ENCODE results near the gene EEF1A2.

Gene EEF1A2

DNA sequence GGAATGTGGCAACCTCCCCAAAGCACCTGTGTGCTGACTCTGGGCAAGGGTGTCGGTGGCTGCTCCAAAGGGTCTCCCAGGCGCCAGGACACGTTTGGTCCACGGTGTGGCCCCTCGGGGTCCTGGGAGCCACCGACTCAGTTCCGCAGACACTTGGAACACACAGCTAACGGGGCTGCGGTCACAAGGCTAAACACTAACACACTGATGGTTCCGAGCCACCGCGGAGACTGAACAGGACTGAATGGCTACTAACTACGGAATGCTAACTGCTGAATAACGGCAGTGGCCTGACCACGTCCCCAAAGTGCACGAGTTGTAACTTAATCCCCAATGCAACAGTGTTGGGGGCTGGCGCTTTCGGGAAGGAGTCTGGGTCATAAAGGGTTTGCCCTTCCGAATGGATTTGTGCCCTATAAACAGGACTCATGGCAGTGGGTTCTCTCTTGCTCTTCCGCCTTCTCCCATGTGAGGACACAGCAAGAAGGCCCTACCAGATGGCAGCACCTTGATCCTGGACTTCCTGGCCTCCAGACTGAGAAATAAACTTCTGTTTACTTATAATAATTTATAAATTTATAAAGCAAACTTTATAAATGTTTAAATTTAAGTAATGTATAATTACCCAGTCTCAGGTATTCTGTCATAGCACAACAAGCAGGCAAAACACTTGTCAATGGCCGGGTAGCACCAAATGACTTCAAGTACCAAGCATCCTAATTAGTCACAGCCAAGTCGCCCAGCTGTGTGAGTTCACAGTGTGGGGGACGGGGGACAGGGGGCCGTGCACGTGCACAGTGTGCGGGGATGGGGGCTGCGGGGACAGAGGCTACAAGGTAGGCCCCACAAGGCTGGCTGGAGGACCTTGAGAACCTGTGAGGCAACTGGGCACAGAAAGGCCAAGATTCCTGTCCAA, 2.3 kb upstream of the EEF1A2 start:
- DNase-seq (ENCODE audit: low read depth in 3 of 3, low spot score in 1 of 3), result no peak

DNA sequence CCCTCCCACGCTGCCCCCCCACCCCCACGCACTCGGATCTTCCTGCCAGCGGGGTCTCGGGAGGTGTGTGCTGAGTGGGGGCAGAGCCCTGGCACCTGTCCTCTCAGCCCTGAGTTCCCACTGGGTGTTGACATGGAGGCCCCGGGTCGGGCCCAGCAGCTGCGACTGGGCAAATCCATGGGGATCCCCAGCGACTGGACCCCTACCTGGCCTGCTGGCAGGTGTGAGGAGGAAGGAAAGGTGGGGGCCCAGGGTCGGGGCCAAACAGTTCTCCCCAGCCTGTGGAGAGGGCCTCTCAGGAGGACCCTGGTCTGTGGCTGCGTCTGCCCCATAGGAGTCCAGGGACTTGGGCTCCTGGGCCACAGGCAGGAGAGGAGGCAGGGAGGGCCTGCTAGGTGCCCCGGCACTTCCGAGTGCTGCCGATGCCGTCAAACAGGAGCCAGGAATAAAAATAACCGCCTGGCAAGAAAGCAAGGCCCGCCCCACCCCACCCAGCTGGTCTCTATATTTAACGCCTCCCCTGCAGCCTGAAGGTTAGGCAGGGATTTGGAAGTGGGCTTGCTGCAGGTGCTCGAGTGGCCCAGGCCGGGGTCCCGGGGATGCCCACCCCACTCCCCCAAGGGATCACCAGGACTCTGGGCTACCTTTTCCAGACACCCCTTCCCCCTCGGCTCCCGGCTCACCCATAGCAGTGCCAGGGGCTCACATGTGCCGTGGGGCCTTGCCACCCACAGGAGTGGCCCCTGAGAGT, 1.4 kb upstream of the EEF1A2 start:
- DNase-seq (ENCODE audit: low read depth in 3 of 3, low spot score in 1 of 3), result no peak

DNA sequence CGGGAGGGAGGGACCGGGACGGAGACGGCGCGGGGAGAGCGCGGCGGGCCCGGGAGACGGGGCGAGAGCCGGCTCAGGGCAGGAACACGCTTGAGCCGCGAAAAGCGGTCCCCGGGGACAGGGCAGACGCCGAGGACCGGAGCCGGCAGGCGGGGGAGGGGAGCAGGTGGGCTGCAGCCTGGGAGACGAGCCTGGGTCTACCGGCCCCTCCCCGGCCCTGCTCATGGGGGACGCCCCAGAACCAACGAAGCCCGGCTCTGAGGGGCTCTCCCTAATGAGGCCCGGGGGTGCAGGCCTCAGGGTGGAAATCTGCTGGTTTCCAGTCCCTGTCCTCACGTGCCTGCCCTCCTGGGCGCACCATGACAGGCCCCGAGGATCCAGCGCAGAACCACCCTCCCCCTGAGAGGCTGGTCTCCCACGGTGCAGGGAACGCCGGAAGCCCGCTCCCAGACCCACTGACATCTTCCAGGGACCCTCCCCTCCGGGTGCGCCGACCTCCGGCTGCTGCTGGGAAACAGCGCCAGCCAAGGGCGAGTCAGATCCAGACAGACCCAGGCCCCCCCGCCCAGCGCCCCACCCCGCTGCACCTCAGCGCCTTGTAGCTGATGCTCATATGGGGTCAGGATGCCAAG, 571 bp upstream of the EEF1A2 start:
- no peak for DNase-seq (ENCODE audit: low read depth in 3 of 3, low spot score in 1 of 3)

DNA sequence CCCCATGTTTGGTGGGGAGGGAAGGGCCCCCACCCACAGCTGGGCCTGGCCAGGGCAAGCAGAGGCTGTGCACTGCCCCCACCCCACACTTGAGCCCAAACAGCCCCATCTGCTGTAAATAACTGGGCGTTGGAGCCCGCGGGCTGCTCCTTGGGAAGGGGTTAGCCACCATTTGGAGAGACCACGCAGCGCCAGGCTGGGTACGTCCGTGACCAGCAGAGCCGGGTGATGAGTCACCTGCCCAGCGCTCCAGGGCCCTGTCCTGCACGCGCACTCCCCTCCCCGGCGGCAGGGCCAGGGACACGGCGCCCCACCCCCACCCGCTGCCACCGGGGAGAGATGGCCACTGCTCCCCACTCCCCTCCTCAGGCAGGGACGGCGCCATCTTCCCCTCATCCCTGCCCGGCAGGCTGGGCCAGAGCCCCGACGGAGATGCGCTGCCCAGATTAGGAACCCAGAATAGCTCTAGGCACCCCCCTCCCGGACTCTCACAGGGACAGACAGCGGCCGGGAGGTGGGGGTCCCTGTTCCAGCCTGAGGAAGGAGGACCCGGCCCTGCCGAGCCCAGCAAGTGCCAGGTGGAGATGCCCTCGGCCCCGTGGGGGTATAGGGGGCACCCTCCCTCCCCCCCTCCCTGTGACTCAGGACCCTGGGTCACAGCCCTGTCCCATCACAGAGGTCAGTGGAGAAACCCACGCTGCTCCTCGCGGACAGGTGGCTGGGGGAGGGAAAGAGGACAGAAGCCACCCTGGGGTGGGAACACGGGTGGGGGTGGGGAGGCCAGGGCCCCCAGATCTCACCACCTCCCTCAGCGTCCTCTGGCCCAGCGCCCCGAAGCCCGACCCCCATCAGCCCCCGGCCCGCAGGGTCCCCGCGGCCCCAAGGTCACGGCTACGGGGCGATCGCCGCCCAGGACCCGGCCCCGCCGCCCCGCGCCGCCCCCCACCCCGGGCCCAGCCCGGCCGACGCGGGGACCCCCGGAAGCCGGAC, 642 bp downstream of the EEF1A2 start:
- no peak for DNase-seq (ENCODE audit: low read depth in 3 of 3, low spot score in 1 of 3)

- DNase-seq (ENCODE audit: low read depth in 3 of 3, low spot score in 1 of 3), result no peak
These were observed 1.5 kb downstream of the EEF1A2 start for GRCh38 chr20:63497138-63497945.

- DNase-seq (ENCODE audit: low read depth in 3 of 3, low spot score in 1 of 3), result no peak
These were observed 2.2 kb downstream of the EEF1A2 start for GRCh38 chr20:63496596-63497120.

GRCh38 chr20:63495741-63496595, 2.9 kb downstream of the EEF1A2 start:
- peak; percentile 32 to 65 (median 52) for DNase-seq (ENCODE audit: low read depth in 3 of 3, low spot score in 1 of 3)

GRCh38 chr20:63495167-63495720, 3.6 kb downstream of the EEF1A2 start:
- DNase-seq (ENCODE audit: low read depth in 3 of 3, low spot score in 1 of 3), result no peak

DNA sequence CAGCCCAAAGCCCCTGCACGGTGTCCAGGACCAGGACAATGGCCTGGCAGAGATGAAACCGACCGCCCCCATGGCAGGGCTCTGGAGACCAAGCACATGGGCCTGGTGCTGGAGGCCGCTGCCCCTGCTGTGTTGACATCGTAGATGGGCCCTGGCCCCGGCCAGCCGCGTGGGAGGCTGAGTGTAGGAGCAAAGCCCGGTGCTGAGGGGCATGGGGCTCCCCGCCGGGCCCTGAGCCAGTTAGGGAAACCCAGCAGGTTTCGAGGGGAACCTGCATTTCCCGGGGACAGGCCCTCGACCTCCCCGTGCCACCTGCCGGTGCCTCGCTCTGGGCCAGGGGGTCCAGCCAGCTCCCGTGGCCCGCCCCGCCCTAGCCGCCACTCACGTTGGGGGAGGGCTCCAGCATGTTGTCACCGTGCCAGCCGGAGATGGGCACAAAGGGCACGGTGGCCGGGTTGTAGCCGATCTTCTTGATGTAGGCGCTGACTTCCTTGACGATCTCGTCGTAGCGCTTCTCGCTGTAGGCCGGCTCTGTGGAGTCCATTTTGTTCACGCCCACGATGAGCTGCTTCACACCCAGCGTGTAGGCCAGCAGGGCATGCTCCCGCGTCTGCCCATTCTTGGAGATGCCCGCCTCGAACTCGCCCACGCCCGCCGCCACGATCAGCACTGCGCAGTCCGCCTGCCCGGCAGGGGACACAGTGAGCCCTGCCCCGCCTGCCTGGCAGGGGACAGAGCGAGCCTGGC, 4.3 kb downstream of the EEF1A2 start:
- DNase-seq (ENCODE audit: low read depth in 3 of 3, low spot score in 1 of 3), result no peak

GRCh38 chr20:63494084-63494419, 4.8 kb downstream of the EEF1A2 start:
- no peak for DNase-seq (ENCODE audit: low read depth in 3 of 3, low spot score in 1 of 3)

DNA sequence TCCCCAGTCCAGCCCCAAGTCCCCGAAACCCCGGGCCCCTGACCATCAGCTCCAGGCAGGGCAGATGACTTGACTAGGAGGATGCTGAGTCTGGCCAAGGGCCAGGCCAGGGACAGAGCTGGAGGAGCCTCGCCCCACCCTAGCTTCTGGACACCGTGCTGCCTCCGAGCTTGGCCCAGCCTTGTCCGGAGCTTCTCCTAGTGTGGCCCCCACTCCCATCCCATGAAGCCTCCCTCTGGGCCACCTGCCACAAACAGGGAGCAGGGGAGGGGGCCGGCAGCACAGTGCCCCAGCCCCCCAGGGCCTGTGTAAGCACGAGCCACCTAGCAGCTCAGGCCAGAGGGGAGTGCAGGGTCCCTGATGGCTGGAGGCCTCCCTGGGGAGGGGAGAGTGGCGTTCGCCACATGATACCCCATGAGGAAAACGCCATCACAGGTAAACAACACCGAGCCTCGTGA, 5.3 kb downstream of the EEF1A2 start:
- no peak for DNase-seq (ENCODE audit: low read depth in 3 of 3, low spot score in 1 of 3)

DNA sequence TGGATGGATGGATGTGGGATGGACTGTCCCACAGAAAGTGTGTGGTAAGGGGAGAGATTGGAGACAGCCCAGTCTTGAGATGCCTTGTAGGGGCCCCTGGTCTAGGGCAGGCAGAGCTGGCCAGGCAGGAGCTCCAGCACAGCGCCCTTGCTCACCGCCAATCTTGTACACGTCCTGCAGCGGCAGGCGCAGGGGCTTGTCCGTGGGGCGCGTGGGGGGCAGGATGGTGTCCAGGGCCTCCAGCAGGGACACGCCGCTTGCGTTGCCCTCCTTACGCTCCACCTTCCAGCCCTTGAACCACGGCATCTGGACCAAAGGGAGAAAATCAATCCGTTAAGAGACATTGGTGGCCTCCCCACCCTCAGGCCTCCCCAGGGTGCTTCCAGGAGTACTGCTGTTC, 5.9 kb downstream of the EEF1A2 start:
- no peak for DNase-seq (ENCODE audit: low read depth in 3 of 3, low spot score in 1 of 3)

DNA sequence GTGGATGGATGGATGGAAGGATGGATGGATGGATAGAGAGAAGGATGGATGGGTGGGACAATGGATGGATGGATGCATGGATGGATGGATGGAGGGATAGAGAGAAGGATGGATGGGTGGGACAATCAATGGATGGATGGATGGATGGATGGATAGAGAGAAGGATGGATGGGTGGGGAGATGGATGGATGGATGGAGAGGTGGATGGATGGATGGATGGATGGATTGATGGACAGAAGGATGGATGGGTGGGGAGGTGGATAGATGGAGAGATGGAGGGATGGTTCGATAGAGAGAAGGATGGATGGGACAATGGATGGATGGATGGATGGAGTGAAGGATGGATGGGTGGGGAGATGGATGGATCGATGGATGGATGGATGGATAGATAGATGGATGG, 6.4 kb downstream of the EEF1A2 start:
- no peak for DNase-seq (ENCODE audit: low read depth in 3 of 3, low spot score in 1 of 3)

DNA sequence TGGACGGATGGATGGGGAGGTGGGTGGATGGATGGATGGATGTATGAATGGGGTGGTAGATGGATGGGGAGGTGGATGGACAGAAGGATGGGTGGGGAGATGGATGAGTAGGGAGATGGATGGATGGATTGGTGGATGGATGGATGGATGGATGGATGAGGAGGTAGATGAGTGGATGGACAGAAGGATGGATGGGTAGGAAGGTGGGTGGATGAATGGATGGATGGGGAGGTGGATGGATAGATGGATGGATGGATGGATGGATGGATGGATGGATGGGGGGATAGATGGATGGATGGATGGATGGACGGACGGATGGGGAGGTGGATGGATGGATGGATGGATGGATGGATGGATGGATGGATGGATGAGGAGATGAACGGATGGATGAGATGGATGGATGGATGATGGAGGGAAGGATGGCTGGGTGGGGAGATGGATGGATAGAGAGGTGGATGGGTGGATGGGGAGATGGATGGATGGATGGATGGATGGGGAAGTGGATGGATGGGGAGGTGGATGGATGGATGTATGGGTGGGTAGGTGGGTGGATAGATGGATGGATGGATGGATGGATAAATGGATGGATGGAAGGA, 7.2 kb downstream of the EEF1A2 start:
- DNase-seq (ENCODE audit: low read depth in 3 of 3, low spot score in 1 of 3), result no peak

GRCh38 chr20:63491078-63491477, 7.8 kb downstream of the EEF1A2 start:
- no peak for DNase-seq (ENCODE audit: low read depth in 3 of 3, low spot score in 1 of 3)

- DNase-seq (ENCODE audit: low read depth in 3 of 3, low spot score in 1 of 3), result no peak
These were observed 8.5 kb downstream of the EEF1A2 start for GRCh38 chr20:63490416-63490815.

Measured in stimulated activated CD4-positive, alpha-beta T cell treated with anti-CD3 and anti-CD28 coated beads, TNF-alpha, amount 100 ng/mL, for 1 hour (primary cell).